Measurements from ENCODE around the gene ZCCHC18. TPM values are rescaled to one million over a fixed set of nuclear protein-coding genes. Genes with fewer than 3 reads are reported as not detected.
"Not testable (repeated sequence)": the region's sequence is repeated elsewhere in the genome, so short reads cannot be mapped to it uniquely, and the experiment has no call there.

The ZCCHC18 gene
- 0.69 TPM for polyA plus RNA-seq (2012; ENCODE audit: insufficient read length, low read depth)

DNA sequence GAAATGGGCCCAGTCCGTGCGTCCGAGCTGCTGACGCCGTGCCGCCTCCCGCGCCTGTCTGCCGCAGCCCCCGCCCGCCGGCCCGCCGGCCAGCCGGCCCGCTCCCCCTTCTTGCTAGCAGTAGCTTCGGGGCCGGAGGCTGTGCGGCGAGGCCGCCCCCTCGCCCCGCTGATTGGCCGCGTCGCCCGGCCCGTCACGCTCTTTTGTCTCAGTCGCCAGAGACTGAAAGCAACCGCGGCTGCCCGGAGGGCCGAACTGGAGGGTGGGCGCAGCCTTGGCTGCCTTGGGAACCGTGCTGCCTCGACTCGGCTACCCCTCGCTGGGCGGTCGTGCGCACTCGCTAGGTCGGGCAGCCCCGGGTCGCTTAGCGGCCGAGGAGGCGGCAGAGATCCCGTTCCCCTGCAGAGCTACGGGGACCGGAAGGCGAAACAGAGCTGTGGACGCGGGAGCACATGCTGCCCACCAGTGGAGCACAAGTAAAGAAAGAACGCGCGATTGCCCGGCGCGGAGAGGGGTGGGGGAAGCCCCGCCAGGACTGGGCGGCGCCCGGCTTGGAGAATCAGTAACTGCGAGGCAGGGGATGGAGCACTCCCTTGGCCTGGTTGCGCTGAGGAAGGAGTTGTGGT lies at the start of gene ZCCHC18:
Gene ZCCHC18, plus strand, starts transcription at position 198 of the 626 bp plus-strand sequence. CDS start 1,589 bp downstream, outside the sequence.
- TF ChIP-seq FOXP2 (optimal IDR thresholded peaks at IDR 0.05; ENCODE audit: borderline replicate concordance, extremely low read depth, extremely low read length, insufficient read depth) (no peak), REST (IDR thresholded peaks at IDR 0.05; ENCODE audit: insufficient read depth in 1 of 2, low read depth in 2 of 2, low read length in 2 of 2) (no peak), POLR2AphosphoS5 (IDR thresholded peaks at IDR 0.05; ENCODE audit: low read depth, low read length) (no peak)

DNA sequence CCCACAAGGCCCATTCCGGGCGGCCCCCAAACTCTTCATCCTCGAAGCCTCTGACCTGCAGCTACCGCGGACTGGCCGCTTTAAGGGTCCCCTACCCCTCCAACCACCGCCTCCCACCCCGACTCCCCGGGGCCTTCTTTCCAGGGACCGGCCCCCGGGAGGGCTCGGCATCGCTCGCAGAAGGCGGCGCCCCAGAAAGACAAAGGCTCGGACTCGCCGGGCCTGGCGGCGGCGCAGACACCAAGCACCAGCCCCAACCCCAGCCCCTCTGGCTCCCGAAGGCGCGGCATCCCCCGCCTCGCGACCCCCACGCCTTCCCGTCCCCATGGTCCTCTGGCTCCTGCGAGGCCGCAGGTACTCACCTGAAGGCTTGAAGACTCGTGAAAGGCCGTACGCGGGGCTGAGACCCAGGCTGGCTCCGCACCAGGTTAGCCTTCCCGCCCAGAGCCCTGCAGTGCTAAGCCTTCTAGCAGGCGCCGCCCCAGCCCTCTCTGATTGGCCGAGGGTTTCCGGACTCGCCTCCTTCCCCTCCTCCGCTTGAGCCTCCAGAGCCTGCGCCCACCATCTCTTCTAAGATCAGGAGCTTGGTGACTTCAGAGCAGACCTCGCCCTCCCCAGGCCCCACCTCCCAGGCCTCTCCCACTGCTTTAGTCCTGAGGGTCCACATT lies 36.4 kb upstream of the ZCCHC18 start, which contains the start of gene TMSB15C:
Gene TMSB15C, minus strand, starts transcription at position 459 of the 668 bp plus-strand sequence.
- not testable (repeated sequence) for TF ChIP-seq TAF1 (IDR thresholded peaks at IDR 0.05; ENCODE audit: borderline replicate concordance, insufficient read depth, low read length); SIN3A (IDR thresholded peaks at IDR 0.05; ENCODE audit: borderline replicate concordance, insufficient read depth, low read length); POLR2AphosphoS5 (IDR thresholded peaks at IDR 0.05; ENCODE audit: low read depth, low read length)

- no peak for TF ChIP-seq REST (IDR thresholded peaks at IDR 0.05; ENCODE audit: insufficient read depth in 1 of 2, low read depth in 2 of 2, low read length in 2 of 2)
- no peak for TF ChIP-seq POLR2AphosphoS5 (IDR thresholded peaks at IDR 0.05; ENCODE audit: low read depth, low read length)
- no peak for TF ChIP-seq SIN3A (IDR thresholded peaks at IDR 0.05; ENCODE audit: borderline replicate concordance, insufficient read depth, low read length)
- TF ChIP-seq FOXP2 (optimal IDR thresholded peaks at IDR 0.05; ENCODE audit: borderline replicate concordance, extremely low read depth, extremely low read length, insufficient read depth): no peak
- no peak for TF ChIP-seq TAF1 (IDR thresholded peaks at IDR 0.05; ENCODE audit: borderline replicate concordance, insufficient read depth, low read length)
Observed at GRCh38 chrX:104084063-104084462, 28.3 kb upstream of the ZCCHC18 start.

- TF ChIP-seq TAF1 (IDR thresholded peaks at IDR 0.05; ENCODE audit: borderline replicate concordance, insufficient read depth, low read length): no peak
- no peak for TF ChIP-seq POLR2AphosphoS5 (IDR thresholded peaks at IDR 0.05; ENCODE audit: low read depth, low read length)
Observed at GRCh38 chrX:104084534-104085277, 27.6 kb upstream of the ZCCHC18 start.

DNA sequence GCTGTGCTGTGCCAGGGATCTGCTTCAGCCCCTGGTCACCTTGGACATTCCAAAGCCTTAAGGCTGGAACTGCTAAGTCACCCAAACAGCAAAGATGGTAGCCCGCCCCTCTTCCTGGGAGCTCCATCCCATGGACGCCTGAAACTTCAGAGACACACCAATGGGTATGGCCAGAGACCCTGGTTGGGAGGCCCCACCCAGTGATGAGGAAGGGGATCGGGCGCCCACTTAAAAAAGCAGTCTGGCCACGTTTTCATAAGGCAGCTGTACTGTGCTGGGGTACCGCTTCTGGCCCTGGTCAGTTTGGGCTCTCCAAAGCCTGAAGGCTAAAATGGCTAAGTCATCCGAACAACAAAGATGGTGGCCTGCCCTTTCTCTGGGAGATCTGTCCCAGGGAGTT lies 26.8 kb upstream of the ZCCHC18 start:
- TF ChIP-seq SIN3A (IDR thresholded peaks at IDR 0.05; ENCODE audit: borderline replicate concordance, insufficient read depth, low read length) (no peak), TAF1 (IDR thresholded peaks at IDR 0.05; ENCODE audit: borderline replicate concordance, insufficient read depth, low read length) (no peak), REST (IDR thresholded peaks at IDR 0.05; ENCODE audit: insufficient read depth in 1 of 2, low read depth in 2 of 2, low read length in 2 of 2) (no peak), POLR2AphosphoS5 (IDR thresholded peaks at IDR 0.05; ENCODE audit: low read depth, low read length) (no peak), FOXP2 (optimal IDR thresholded peaks at IDR 0.05; ENCODE audit: borderline replicate concordance, extremely low read depth, extremely low read length, insufficient read depth) (no peak)
